G401.6 (cell line): ENCODE measurements around the gene MMS22L.

Experiments
- FAIRE-seq: peaks from 2 replicates; lab custom pipeline; 2012; peaks lifted over from hg19 to GRCh38; lab: Jason Lieb, UNC

MMS22L gene

DNA sequence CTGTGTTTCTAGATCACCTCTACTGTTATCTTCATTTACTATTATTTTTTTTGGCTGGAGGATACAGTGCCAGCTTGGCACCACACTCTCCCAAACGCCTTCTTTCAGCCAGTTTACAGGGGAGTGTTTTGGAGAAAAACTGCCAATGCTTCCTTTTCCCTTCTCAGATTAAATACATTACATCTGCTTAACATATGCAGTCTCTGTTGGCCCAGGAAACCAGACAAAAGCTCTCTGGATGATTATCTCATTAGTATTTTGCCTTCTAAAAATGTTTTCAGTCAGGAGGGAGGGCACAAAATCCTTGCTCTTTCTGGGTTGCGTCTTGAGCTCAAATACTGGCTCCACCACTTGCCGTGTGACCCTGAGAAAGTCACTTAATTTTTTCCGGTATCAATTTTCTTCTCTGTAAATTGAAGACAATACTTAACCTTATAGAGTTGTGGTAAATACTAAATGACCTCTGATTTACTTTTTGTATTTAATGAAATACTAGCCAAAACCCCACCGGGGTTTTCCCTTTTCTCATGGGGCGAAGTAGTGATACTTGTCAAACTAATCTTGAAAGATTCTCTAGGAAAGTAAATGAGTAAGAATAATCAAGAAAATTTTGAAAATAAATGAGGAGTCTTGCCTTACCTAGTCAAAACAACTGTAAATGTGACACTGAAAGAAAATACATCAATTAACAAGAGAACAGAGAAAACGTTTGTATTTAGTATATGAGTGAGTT is 146.2 kb downstream of the MMS22L start:
- FAIRE-seq = no peak

DNA sequence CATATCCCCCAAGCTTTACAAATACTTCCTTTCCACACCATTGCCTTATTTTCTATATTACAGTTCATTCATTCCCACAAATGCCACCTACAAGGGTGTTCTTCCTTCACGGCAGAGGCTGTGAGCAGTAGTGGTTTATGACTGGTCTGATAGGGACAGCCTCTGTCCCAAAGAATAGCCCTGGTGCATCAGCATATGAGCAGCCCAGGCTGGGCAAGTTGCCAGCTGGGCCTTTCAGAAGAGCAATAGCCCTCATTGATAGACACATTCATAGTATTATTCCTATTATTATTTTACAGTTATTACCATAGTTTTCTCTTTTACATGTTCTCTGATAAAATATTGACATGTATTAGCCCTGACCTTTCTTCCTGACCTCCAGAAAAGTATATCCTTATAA is 149.9 kb downstream of the MMS22L start:
- no peak for FAIRE-seq

DNA sequence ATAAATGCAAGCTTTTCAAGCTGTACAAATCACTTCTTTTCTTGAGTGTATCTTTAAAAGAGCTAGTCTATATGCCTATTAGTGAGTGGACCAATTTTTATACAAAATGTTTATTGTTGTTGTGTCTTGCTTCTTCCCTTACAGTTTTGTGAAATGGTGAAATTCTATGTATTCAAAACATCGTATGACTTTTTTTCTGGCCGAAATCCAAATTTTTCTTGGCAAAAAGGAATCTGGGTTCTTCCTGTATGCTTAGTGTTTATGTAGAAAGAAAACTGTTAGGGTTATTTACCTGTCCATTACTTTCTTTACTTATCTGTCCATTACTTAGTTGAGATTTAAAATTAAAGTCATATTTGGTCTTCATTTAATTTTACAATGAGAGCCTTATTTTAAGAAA is 153.9 kb downstream of the MMS22L start:
- FAIRE-seq = no peak

DNA sequence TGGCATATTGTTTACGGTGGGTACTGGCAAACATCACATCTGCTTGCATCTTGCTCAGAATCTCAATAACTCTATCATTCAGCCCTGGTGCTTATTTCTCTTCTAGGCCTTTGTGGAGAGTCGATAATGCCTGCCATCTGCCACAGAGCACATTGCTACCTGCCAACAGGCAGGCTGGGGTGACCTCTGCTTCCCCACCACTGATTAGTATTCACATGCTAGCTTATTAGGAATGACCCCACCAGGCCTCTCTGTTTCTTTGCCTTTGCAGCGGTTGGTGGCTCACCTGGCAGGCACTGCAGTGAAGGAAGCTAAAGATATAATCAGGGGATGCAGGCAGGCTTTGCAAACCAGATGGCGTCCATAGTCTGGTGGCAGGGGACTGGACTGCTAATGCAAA is 154.5 kb downstream of the MMS22L start:
- no peak for FAIRE-seq

DNA sequence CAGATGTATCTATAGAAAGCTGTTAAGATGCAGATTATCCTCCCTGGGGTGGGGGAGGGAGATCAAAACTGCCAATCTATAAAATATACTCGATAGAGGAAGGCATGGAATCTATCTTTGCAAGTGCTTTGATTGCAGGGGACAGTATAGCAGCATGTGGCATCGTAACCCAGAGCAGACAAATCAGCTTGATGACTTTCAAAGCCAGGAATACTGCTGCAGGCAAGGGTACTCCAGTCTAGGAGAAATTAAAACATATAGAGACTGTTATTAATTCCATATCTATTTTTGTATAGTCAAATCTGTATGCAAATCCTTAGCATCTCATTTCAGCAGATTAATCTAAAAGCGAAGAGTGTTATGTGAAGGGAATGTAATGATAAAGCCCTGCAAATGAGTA is 159.4 kb downstream of the MMS22L start:
- FAIRE-seq = no peak

DNA sequence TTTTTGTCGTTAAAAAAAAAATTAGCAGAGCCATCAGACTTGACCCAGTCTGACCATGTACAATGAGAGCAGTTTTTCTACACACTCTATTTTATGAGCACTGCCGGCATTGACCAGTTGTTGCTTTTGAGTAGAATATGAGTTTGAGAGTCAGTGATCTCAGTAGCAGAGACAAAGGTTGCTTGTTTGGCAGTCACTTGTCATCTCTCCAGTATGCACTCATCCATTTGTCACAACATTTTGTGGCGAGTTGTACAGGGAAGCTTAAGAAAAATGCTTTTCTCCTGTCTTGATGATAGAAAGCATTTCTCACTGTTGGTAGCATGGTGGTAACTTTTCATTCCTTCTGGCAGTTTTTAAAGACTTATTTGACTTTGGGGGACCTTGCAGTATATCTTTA is 159.9 kb downstream of the MMS22L start:
- FAIRE-seq = no peak

DNA sequence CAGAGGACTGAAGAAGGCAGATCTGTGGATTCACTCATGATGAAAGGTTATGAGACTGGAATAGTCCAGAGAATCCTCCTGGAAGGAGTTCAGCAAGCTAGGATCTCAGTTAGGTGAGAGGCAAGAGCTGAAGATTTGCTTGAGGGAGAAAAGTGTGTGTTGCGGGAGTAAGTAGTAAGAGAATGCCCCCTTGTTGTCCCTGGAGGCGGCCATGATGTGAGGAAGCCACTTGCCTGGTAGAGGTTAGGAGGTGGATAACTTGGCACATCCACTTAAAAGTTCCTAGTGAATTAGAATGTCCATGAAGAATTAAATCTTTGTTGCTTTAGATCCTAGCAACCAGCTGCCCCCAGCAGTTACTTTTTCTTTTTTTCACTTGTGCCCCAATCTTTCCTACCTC is 162.5 kb downstream of the MMS22L start:
- FAIRE-seq = no peak

DNA sequence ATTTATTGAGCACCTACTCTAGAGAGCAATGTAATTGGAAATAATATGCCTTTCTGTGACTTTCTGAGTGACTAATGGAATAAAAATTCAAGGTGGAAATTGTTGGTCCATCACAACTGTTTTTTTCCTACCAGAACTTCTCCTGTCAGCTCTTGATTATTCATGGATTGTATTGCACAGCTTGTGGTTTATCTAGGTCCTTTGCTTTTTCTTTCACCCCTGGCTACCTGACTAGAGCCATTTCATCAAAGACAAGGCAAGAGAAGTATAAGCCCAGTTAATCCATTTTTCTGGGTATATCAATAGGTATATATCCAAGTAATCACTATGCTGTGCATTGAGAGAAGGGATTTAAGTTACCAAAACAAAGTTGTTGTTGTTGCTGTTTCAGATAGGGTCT is 168.4 kb downstream of the MMS22L start:
- FAIRE-seq = no peak

DNA sequence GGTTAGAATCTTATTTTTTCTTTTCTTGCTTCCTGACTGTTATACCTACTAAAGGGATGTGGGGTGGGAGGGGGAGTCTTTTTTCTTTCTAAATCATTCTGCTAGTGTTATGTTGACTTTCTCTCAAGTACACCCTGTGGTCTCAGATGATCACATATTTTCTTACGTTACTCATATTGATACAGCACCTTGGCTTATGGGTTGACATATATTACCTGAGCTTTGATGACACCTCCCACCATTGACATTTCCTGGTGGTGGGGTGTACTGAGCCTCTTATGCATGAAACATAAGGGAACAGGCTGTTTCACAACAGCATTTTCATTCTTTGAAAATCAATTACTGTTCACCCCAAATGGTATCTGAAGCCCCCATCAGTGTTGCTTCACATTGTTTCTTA is 169.8 kb downstream of the MMS22L start:
- FAIRE-seq = no peak

DNA sequence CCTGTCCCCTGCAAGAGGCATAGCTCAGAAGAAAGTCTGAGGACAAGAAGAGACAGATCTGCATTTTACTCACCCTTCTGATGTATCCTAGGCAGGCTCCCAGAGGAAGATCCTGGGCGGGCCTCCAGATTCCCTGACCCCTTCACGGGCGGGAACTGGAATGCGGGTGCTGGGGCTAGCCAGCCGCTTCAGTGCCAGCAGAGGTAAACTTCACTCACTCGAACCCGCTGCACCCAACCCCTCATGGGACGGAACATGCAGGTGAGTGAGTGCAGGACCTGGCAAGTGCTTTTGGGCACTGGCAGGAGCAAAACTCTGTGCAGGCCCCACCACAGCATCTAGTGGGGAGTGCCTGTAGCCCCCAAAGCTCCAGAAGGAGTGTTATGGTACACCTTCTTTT is 171.8 kb downstream of the MMS22L start:
- FAIRE-seq = no peak

DNA sequence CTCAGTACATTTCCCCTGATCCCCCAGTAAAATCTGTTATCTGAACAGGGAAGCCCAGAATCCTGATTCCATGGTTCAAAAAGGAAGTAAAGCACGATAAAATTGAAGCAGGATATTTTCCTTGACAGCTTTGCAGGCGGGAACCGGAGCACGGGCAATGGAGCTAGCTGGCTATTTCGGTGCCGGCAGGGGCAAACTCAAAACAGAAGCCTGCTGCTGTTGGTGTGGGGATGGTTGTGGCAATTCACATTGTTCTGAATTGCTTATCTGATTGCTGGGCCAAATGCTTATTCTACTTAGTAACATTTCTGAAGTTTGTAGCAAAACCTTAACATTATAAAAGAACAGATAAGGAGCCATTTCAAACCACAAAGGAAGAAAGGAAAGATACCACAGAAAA is 172.4 kb downstream of the MMS22L start:
- no peak for FAIRE-seq

DNA sequence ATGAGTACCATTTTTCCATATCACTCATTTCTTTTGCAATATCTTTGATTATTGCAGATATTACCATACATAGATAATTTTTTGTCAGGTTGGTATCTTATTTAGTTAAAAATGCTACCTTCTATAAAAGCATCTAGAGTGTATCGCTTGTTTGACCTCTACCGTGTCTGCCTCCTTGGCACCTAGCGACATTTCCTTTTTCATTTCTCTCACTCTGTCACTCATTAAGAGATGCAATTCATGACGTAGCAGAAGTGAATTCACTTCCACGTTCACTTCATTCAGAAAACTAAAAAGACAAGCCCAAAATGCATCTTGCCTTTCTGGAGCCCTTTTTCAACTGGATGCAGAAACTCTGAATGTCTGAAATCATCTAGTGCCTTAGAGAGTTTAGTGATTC is 172.9 kb downstream of the MMS22L start:
- FAIRE-seq = no peak

DNA sequence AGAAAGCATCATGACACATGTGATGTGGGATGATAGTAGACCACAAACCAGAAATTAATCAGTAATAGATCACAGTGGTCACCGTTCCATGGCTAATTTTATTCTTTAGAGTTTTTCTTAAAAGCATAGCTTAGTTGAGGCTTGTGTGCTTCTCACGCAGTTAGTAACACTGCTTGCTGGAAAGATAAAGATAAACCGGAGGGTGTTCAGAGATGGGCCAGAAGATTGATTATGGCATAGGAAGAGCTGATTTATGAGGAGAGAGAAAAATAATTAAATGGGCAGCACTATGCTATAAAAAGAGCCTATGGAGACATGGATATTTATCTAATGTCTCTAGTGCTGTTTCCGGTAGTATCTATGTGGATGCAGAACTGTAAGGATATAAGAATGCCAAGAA is 173.6 kb downstream of the MMS22L start:
- no peak for FAIRE-seq

DNA sequence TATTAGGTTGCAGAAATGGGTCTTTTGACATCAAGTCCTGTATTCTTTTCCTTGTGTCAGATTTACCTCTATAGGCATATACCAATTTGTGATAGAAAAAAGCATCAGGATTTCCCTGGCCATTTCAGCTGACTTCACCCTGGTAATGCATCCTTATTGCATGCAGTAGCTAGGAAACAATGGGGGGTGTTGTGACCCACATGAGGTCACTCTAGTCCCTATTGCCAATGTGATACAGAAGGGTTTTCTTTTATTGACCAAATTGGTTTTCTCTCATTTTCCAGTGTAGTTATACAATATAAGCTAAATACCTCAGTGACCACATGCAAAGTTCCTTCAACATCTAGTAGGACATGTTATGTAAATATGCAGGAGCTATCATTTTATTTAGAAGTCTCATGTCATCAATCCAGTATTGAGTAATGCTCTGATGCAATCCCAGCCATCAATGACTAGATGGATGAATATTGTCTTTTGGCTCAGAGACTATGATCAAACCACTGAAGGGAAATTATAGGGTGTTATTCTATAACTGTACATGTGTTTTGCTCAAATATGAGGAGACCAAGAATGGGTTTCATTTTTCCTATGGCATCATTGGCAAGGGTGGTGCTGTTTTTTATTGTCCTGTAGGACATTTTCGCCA is 180.7 kb downstream of the MMS22L start:
- no peak for FAIRE-seq

DNA sequence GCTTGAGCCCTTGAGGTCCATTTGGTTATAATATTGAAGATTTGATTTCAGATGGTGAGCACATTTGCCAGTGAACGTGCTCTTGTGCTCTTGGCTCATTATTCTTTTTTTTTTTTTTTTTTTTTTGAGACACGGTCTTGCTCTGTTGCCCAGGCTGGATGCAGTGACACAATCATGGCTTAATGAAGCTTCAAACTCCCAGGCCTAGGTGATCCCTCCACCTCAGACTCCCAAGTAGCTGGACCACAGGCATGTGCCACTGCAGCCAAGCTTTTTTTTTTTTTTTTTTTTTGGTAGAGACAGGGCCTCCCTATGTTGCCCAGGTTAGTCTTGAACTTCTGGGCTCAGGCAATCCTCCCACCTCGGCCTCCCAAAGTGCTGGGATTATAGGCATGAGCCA is 182.3 kb downstream of the MMS22L start:
- no peak for FAIRE-seq

DNA sequence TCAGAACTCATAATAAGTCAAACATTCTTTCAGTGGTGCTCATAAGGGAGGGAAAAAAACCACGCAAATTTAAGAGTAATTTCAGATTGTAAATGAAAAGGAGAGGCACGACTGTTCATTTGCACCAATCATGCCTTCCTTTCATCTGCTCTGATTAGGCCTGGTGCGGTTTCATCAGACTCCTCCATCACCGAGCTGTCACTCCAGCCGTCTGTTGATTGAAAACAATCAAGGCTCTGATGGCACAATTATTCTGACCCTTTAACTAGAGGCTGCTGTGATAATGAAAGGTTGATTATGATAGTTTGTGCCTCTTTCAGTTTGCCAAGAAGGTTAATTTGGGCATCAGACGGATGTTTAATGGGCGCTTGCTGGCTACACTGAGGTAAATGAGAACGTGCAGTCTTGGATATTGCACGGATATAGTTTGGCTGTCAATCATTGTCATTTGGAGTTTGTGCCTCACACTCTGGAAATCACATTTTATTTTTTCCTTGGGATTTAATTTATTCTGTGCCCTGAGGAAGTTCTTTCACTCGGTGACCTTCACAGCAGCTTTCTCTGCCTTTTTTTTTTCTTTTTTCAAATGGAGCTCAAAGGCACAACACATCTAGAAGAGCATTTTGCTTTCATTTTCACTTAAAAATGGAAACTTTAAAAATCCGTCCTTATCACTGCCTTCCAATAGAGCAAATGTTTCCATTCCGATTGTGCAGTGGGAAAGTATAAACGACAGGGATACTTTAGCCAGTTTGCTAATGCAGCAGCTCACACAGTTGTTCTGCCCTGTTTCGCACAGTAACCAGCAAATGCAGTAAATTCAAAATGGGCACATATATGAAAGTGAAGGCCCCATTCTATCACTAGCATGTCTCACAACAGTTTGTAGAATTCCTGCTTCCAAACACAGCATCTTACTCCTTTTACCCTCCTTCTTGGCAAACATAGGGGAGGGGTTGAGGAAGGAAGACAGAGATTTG is 185.7 kb downstream of the MMS22L start:
- no peak for FAIRE-seq

DNA sequence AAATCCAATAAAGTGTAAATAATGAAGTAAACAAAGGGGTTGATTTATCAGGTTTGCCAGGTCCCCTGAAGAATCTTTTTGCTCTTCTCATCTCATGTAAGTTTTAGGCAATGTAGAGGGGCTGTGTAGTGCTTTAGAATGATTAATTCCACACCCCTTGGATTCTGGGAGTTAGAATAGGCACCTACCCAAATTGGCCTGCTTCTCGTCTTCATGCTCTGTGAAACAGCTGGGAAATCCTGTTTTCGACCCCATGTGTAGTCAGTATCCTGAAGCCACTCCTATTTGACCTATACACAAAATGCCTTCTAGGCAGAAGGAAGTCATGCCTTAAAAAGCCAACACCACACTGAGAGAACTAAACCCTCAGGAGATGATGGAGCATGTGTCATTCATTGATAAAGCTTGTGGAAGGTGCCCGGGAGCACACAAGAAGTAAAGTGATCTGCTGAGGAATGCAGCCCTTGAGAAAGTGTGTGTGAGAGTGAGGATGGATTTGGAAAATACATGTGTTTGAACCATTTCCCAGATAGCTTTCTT is 187.6 kb downstream of the MMS22L start:
- FAIRE-seq = no peak

DNA sequence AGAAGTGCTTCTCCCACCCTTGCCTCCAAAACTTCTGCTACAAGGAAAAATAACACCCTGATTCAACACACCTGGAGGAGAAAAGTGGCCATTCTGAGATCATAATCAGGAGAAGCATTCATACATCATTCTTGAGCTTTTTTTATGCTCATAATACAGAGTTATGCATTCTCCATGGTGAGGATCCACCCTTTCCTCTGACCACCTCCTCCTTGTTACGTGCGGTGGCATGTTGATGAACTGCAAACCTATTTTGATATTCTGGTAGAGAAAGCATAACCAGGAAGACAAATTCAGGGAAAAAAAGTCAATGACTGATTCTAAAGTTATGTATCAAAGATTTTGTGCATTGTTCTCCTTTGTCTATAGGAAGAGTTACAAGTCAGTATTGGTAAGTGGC is 188.6 kb downstream of the MMS22L start:
- no peak for FAIRE-seq

DNA sequence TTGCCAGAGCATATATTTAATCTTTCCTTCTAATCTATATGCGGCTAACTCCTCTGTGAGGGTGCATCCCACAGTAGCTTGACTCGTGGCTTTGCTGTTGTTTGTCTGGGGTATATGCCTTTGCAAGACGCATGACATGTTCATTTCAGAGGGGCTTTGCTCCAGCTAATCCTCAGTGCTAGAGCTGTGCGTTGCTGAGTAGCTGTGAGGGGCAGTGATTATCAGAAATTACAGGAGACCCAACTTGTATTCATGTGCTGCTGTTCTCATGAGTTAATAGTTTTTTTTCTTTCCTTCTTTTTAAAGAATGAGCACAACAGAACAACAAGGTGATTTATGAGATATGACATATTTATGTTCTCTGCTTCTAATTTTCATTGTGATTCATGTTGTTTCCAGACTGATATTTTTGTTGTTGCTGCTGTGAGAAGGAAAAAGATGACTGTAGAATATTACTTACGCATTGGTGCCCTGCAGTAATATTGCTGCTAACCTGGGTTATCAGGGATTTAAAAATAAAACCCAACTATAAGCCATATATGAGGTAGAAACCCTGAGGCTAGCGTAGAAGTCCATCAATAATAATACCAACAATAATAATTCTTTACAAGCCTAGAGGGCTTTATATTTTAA is 190.2 kb downstream of the MMS22L start:
- FAIRE-seq = no peak
